Neural progenitor cell (in vitro differentiated cells): ENCODE results near the gene SALL1. TPM values are rescaled to one million over a fixed set of nuclear protein-coding genes. Genes with fewer than 3 reads are reported as not detected.

Experiments
- DNase-seq: peaks from one replicate; pipeline ENCODE4 v3.0.0-alpha.2; 2016; ENCODE audit warnings: low spot score
- H2AFZ ChIP-seq: fragments of 200-600 bp; sonication (generic); replicated peaks from 2 replicates; pipeline ENCODE4 v1.6.1; 2016; ENCODE audit warnings: antibody characterized with exemption
- H3F3A ChIP-seq: fragments of 200-600 bp; sonication (generic); 2 replicates; pipeline ENCODE4 v1.6.1; 2016; ENCODE audit warnings: antibody characterized with exemption, low read depth
- H3K27ac ChIP-seq: fragments of 200-600 bp; sonication (generic); 2 replicates; pipeline ENCODE4 v1.5.1; 2016; ENCODE audit warnings: mild to moderate bottlenecking
- H3K27me3 ChIP-seq: fragments of 200-600 bp; sonication (generic); 2 replicates; pipeline ENCODE4 v1.6.1; 2016; ENCODE audit warnings: mild to moderate bottlenecking, moderate library complexity
- H3K36me3 ChIP-seq: fragments of 200-600 bp; sonication (generic); 2 replicates; pipeline ENCODE4 v1.5.1; 2016
- H3K4me1 ChIP-seq: fragments of 200-600 bp; sonication (generic); 2 replicates; pipeline ENCODE4 v1.6.1; 2016; ENCODE audit warnings: mixed run types
- H3K4me2 ChIP-seq: fragments of 200-600 bp; sonication (generic); 2 replicates; pipeline ENCODE4 v1.6.1; 2016
- H3K4me3 ChIP-seq: fragments of 200-600 bp; sonication (generic); 2 replicates; pipeline ENCODE4 v1.5.1; 2016
- H3K79me2 ChIP-seq: fragments of 200-600 bp; sonication (generic); 2 replicates; pipeline ENCODE4 v1.6.1; 2016; ENCODE audit warnings: low read depth
- H3K9ac ChIP-seq: fragments of 200-600 bp; sonication (generic); 2 replicates; pipeline ENCODE4 v1.6.1; 2016
- H3K9me3 ChIP-seq: fragments of 200-600 bp; sonication (generic); 2 replicates; pipeline ENCODE4 v1.5.1; 2016; ENCODE audit warnings: low read depth
- H4K20me1 ChIP-seq: fragments of 200-600 bp; sonication (generic); 2 replicates; pipeline ENCODE4 v1.6.1; 2016; ENCODE audit warnings: low read depth
- H3K27ac Mint-ChIP-seq: 3 replicates; pipeline ENCODE4 v1.8.0; 2021; ENCODE audit warnings: mixed read lengths
- H3K27me3 Mint-ChIP-seq: 2 replicates; pipeline ENCODE4 v1.8.0; 2022; ENCODE audit warnings: low read depth, mild to moderate bottlenecking, inconsistent platforms, moderate library complexity, mixed read lengths; ENCODE audit not compliant: insufficient read depth
- H3K36me3 Mint-ChIP-seq: 3 replicates; pipeline ENCODE4 v1.8.0; 2021; ENCODE audit warnings: mixed read lengths
- H3K4me1 Mint-ChIP-seq: 3 replicates; pipeline ENCODE4 v1.8.0; 2021; ENCODE audit warnings: mixed read lengths
- H3K4me3 Mint-ChIP-seq: 3 replicates; pipeline ENCODE4 v1.8.0; 2021; ENCODE audit warnings: mild to moderate bottlenecking, moderate library complexity, mixed read lengths
- H3K9me3 Mint-ChIP-seq: 3 replicates; pipeline ENCODE4 v1.8.0; 2020; ENCODE audit warnings: mixed read lengths
- EZH2 ChIP-seq: fragments of 200-600 bp; sonication (generic); IDR thresholded peaks from 2 replicates; pipeline ENCODE4 v1.6.1; 2017; ENCODE audit warnings: antibody characterized with exemption, mild to moderate bottlenecking, moderate library complexity
- EZH2phosphoT487 ChIP-seq: fragments of 200-600 bp; sonication (generic); IDR thresholded peaks from 2 replicates; pipeline ENCODE4 v1.6.1; 2017; ENCODE audit warnings: antibody characterized with exemption
- total RNA-seq: library from RNA; depleted of rRNA; stranded (reverse); fragments of >200 nt; gene quantifications from 2 replicates; pipeline ENCODE4 v1.2.3, GENCODE V29; 2015; ENCODE audit warnings: low replicate concordance
- TF ChIP-seq, protein P1 (sequence below): fragments of 200-600 bp; sonication (generic); IDR thresholded peaks from 2 replicates; pipeline ENCODE4 v1.5.1; 2017; ENCODE audit warnings: antibody characterized with exemption, mild to moderate bottlenecking

SALL1 gene
- total RNA-seq, 1 donor from 2014 or later = 50.3 TPM

GRCh38 chr16:51193879-51194278 lies 42.8 kb upstream of the SALL1 start:
- Mint-ChIP-seq H3K27ac (no peak overlapping the region), H3K4me1 (peaks cover 4% of the 10 kb centered on the region), H3K4me3 (no peak overlapping the region), H3K36me3 (no peaks in the 10 kb centered on the region), H3K27me3 (peaks cover 5% of the 10 kb centered on the region), H3K9me3 (no peaks in the 10 kb centered on the region)
- Histone ChIP-seq H3F3A (no peaks in the 10 kb centered on the region), H3K36me3 (no peaks in the 10 kb centered on the region), H3K4me2 (no peak overlapping the region), H3K27ac (no peak overlapping the region), H3K27me3 (no peaks in the 10 kb centered on the region), H3K9me3 (no peaks in the 10 kb centered on the region), H3K4me3 (no peak overlapping the region), H2AFZ (no peak overlapping the region), H3K4me1 (peaks cover 9% of the 10 kb centered on the region), H3K9ac (no peak overlapping the region), H3K79me2 (no peaks in the 10 kb centered on the region), H4K20me1 (no peaks in the 10 kb centered on the region)
- DNase-seq = no peak
- TF ChIP-seq EZH2 (no peak), EZH2phosphoT487 (no peak)
- TF ChIP-seq, protein P1, sequence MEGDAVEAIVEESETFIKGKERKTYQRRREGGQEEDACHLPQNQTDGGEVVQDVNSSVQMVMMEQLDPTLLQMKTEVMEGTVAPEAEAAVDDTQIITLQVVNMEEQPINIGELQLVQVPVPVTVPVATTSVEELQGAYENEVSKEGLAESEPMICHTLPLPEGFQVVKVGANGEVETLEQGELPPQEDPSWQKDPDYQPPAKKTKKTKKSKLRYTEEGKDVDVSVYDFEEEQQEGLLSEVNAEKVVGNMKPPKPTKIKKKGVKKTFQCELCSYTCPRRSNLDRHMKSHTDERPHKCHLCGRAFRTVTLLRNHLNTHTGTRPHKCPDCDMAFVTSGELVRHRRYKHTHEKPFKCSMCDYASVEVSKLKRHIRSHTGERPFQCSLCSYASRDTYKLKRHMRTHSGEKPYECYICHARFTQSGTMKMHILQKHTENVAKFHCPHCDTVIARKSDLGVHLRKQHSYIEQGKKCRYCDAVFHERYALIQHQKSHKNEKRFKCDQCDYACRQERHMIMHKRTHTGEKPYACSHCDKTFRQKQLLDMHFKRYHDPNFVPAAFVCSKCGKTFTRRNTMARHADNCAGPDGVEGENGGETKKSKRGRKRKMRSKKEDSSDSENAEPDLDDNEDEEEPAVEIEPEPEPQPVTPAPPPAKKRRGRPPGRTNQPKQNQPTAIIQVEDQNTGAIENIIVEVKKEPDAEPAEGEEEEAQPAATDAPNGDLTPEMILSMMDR = no peak

DNA sequence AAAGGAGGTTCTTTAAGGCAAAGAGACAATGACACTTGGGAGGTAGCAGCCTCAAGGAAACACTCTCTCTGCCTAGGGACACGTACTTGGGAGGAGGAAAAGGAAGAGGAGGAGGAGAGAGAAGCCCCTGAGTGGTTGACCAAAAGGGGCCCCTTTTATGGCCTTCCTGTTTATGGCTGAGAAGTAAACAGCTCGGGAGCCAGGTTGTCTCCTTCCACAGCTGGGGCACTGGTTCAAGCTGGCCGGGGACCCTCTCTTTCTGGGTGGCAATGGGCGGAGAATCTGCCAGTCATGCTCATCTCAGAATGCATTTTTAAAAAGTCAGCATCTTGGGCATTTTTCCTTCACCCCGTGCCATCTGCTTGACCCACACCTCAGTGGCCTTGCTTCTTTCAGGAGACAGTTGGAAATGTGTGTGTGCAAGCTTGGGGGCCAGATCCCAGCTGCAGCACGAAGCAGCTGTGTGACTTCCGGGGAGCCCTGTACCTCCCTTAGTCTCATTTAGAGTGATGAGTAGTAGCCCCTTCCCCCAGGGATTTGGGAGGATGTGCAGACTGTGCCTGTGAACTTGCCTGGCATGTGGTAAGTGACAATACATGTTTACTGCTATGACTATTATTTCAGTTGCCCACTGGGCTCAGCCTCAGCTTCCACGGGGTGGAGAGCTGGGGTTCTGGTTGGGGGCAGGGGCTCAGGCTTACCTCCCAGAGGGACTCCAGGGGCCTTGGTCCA lies 33.8 kb upstream of the SALL1 start:
- no peak overlapping the region for H3K4me2 ChIP-seq
- H3K4me3 ChIP-seq = no peak overlapping the region
- no peaks in the 10 kb centered on the region for H3K9me3 ChIP-seq
- no peaks in the 10 kb centered on the region for H3K27me3 ChIP-seq
- no peak overlapping the region for H2AFZ ChIP-seq
- Mint-ChIP-seq H3K27me3 (peaks cover 2% of the 10 kb centered on the region), H3K27ac (peak overlapping the region; percentile 8), H3K4me1 (peaks cover 45% of the 10 kb centered on the region), H3K9me3 (no peaks in the 10 kb centered on the region), H3K36me3 (no peaks in the 10 kb centered on the region), H3K4me3 (no peak overlapping the region)
- no peak overlapping the region for H3K27ac ChIP-seq
- no peak overlapping the region for H3K9ac ChIP-seq
- no peaks in the 10 kb centered on the region for H3K36me3 ChIP-seq
- no peak for TF ChIP-seq EZH2phosphoT487
- TF ChIP-seq, protein P1 = no peak
- TF ChIP-seq EZH2 = no peak
- no peaks in the 10 kb centered on the region for H4K20me1 ChIP-seq
- H3K4me1 ChIP-seq = peaks cover 41% of the 10 kb centered on the region
- H3K79me2 ChIP-seq = no peaks in the 10 kb centered on the region
- peaks cover 8% of the 10 kb centered on the region for H3F3A ChIP-seq
- peak; percentile 27 for DNase-seq

GRCh38 chr16:51181503-51181811 lies 30.4 kb upstream of the SALL1 start:
- Histone ChIP-seq H3K4me3 (no peak overlapping the region), H3K9ac (no peak overlapping the region), H3K4me1 (peaks cover 50% of the 10 kb centered on the region), H3K4me2 (peak overlapping the region; percentile 28), H4K20me1 (no peaks in the 10 kb centered on the region), H3K36me3 (no peaks in the 10 kb centered on the region), H3K9me3 (no peaks in the 10 kb centered on the region), H3K79me2 (no peaks in the 10 kb centered on the region), H3K27me3 (no peaks in the 10 kb centered on the region), H3F3A (peaks cover 8% of the 10 kb centered on the region), H2AFZ (no peak overlapping the region), H3K27ac (no peak overlapping the region)
- DNase-seq = peak; percentile 32
- H3K27me3 Mint-ChIP-seq = peaks cover 5% of the 10 kb centered on the region
- peak overlapping the region; percentile 73 for H3K27ac Mint-ChIP-seq
- peak overlapping the region; percentile 8 for H3K4me3 Mint-ChIP-seq
- H3K4me1 Mint-ChIP-seq = peaks cover 43% of the 10 kb centered on the region
- H3K9me3 Mint-ChIP-seq = no peaks in the 10 kb centered on the region
- no peaks in the 10 kb centered on the region for H3K36me3 Mint-ChIP-seq
- TF ChIP-seq, protein P1 = no peak
- TF ChIP-seq EZH2phosphoT487 (no peak), EZH2 (no peak)
